BJ (cell line): ENCODE measurements around the gene RGN. TPM values are rescaled to one million over a fixed set of nuclear protein-coding genes. Genes with fewer than 3 reads are reported as not detected.
"Not testable (repeated sequence)": the region's sequence is repeated elsewhere in the genome, so short reads cannot be mapped to it uniquely, and the experiment has no call there.

ENCODE experiments used
- CTCF ChIA-PET: fragments of 350-600 bp; formaldehyde crosslinking; extraction: SDS; loops from one replicate; lab custom pipeline; 2021; ENCODE audit warnings: antibody characterized with exemption, inconsistent platforms; lab: Yijun Ruan, JAX
- POLR2A ChIA-PET: fragments of 300-600 bp; sonication (Branson Sonifier 250); formaldehyde crosslinking; extraction: SDS; loops from one replicate; lab custom pipeline; 2021; ENCODE audit warnings: antibody characterized with exemption; lab: Charles Lee
- DNase-seq: peaks from one replicate; pipeline ENCODE4 v3.0.0-alpha.2; 2011; ENCODE audit warnings: low read depth
- H3K27me3 ChIP-seq: 2 replicates; pipeline ENCODE4 v1.6.0; 2011; ENCODE audit warnings: low read length; ENCODE audit not compliant: control insufficient read depth, insufficient read depth
- H3K36me3 ChIP-seq: 2 replicates; pipeline ENCODE4 v1.5.1; 2011; ENCODE audit warnings: low read length; ENCODE audit not compliant: control insufficient read depth, insufficient read depth
- H3K4me3 ChIP-seq: 2 replicates; pipeline ENCODE4 v1.5.1; 2011; ENCODE audit warnings: low read depth, mild to moderate bottlenecking, control low read depth, low read length
- CTCF ChIP-seq: IDR thresholded peaks from 2 replicates; pipeline ENCODE4 v1.5.1; 2011; ENCODE audit warnings: low read depth, mild to moderate bottlenecking, control low read depth, inconsistent platforms, low read length, moderate library complexity; ENCODE audit not compliant: insufficient read depth
- polyA plus RNA-seq: library from polyadenylated mRNA; depleted of rRNA; stranded (reverse); fragments of >200 nt; gene quantifications from 2 replicates; pipeline ENCODE4 v1.2.3, GENCODE V29; 2011

RGN gene
- polyA plus RNA-seq, 1 experiment = 0.82 TPM

GRCh38 chrX:47098338-47099094, 20.3 kb downstream of the RGN start:
- DNase-seq = no peak
- Histone ChIP-seq H3K27me3 (no peaks in the 10 kb centered on the region), H3K36me3 (no peaks in the 10 kb centered on the region), H3K4me3 (no peak overlapping the region)
- no peak for TF ChIP-seq CTCF
- CTCF ChIA-PET = no interaction called here
- POLR2A ChIA-PET = no interaction called here

GRCh38 chrX:47101206-47101605, 23.0 kb downstream of the RGN start:
- no peak for TF ChIP-seq CTCF
- no peaks in the 10 kb centered on the region for H3K27me3 ChIP-seq
- H3K4me3 ChIP-seq = no peak overlapping the region
- no peaks in the 10 kb centered on the region for H3K36me3 ChIP-seq
- no peak for DNase-seq
- ChIA-PET CTCF (no interaction called here), POLR2A (no interaction called here)

GRCh38 chrX:47110936-47111615, 32.8 kb downstream of the RGN start:
- POLR2A ChIA-PET, CTCF ChIA-PET, H3K36me3 ChIP-seq, H3K4me3 ChIP-seq, H3K27me3 ChIP-seq, DNase-seq: not testable (repeated sequence)

GRCh38 chrX:47112316-47112954, 34.2 kb downstream of the RGN start:
- no peak for DNase-seq
- ChIA-PET POLR2A (no interaction called here), CTCF (interaction anchor here (0.9 kb wide), 1 partner anchor 19 kb away, joined by 3 read pairs; no protein-coding TSS in a partner anchor)
- Histone ChIP-seq H3K4me3 (no peak overlapping the region), H3K36me3 (no peaks in the 10 kb centered on the region), H3K27me3 (no peaks in the 10 kb centered on the region)
- no peak for TF ChIP-seq CTCF

GRCh38 chrX:47116551-47117110, 38.4 kb downstream of the RGN start:
- not testable (repeated sequence) for DNase-seq, H3K36me3 ChIP-seq, H3K4me3 ChIP-seq, H3K27me3 ChIP-seq
- POLR2A ChIA-PET = interaction anchor here (0.6 kb wide), 1 partner anchor 29 kb away, joined by 3 read pairs; the partner anchor contains the start of gene RBM10
- CTCF ChIA-PET = interaction anchor here (0.6 to 1.4 kb wide), 2 partner anchors 13 to 24 kb away, joined by 3 to 4 read pairs; no protein-coding TSS in a partner anchor

- POLR2A ChIA-PET, CTCF ChIA-PET, DNase-seq, H3K36me3 ChIP-seq, H3K4me3 ChIP-seq, H3K27me3 ChIP-seq: not testable (repeated sequence)
These were observed 46.2 kb downstream of the RGN start for GRCh38 chrX:47124466-47124865.
